ENCODE measurements around the gene AOPEP.
"Not testable (repeated sequence)": the region's sequence is repeated elsewhere in the genome, so short reads cannot be mapped to it uniquely, and the experiment has no call there.

The AOPEP gene

GRCh38 chr9:95003689-95004410 lies 277.4 kb downstream of the AOPEP start:
- peak; percentile 34 for DNase-seq

GRCh38 chr9:95004411-95005277 lies 278.1 kb downstream of the AOPEP start:
- DNase-seq = peak; percentile 41

- no peak for DNase-seq
Measured at GRCh38 chr9:95005278-95006143, 279.0 kb downstream of the AOPEP start.

- DNase-seq = no peak
Measured at GRCh38 chr9:95007226-95007869, 280.8 kb downstream of the AOPEP start.

- no peak for DNase-seq
Measured at GRCh38 chr9:95008151-95008771, 281.8 kb downstream of the AOPEP start.

- no peak for DNase-seq
Measured at GRCh38 chr9:95009459-95009858, 283.0 kb downstream of the AOPEP start.

GRCh38 chr9:95010431-95010838 lies 283.9 kb downstream of the AOPEP start:
- DNase-seq = no peak

GRCh38 chr9:95012035-95012708 lies 285.7 kb downstream of the AOPEP start:
- no peak for DNase-seq

- DNase-seq = no peak
Measured at GRCh38 chr9:95012902-95013301, 286.4 kb downstream of the AOPEP start.

GRCh38 chr9:95014917-95015316 lies 288.4 kb downstream of the AOPEP start:
- no peak for DNase-seq

GRCh38 chr9:95015569-95015968 lies 289.1 kb downstream of the AOPEP start:
- no peak for DNase-seq

- DNase-seq = no peak
Measured at GRCh38 chr9:95017062-95017461, 290.6 kb downstream of the AOPEP start.

GRCh38 chr9:95017661-95018060 lies 291.2 kb downstream of the AOPEP start:
- DNase-seq = no peak

- DNase-seq = peak; percentile 17
Measured at GRCh38 chr9:95018099-95018936, 291.8 kb downstream of the AOPEP start.

GRCh38 chr9:95020644-95021043 lies 294.1 kb downstream of the AOPEP start:
- not testable (repeated sequence) for DNase-seq

- DNase-seq = no peak
Measured at GRCh38 chr9:95021166-95021886, 294.8 kb downstream of the AOPEP start.

- DNase-seq = no peak
Measured at GRCh38 chr9:95022657-95023056, 296.2 kb downstream of the AOPEP start.

- no peak for DNase-seq
Measured at GRCh38 chr9:95023217-95024003, 296.9 kb downstream of the AOPEP start.

GRCh38 chr9:95024097-95024671 lies 297.7 kb downstream of the AOPEP start:
- no peak for DNase-seq

All from activated CD4-positive, alpha-beta T cell treated with anti-CD3 and anti-CD28 coated beads for 48 hours (primary cell).